ENCODE data around the gene LRCH2.
"Not testable (repeated sequence)": the region's sequence is repeated elsewhere in the genome, so short reads cannot be mapped to it uniquely, and the experiment has no call there.

Gene LRCH2

DNA sequence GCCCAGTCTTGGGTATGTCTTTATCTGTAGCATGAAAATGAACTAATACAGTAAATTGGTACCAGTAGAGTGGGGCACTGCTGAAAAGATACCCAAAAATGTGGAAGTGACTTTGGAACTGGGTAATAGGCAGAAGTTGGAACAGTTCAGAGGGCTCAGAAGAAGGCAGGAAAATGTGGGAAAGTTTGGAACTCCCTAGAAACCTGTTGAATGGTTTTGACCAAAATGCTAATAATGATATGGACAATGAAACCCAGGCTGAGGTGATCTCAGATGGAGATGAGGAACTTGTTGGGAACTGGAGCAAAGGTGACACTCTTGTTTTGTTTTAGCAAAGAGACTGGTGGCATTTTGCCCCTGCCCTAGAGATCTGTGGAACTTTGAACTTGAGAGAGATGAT is 24.3 kb downstream of the LRCH2 start:
- not testable (repeated sequence) for H3K4ac ChIP-seq (ENCODE audit: low read depth in 1 of 2, low read length in 2 of 2); H2BK12ac ChIP-seq (ENCODE audit: low read length in 2 of 2); H3K27ac ChIP-seq (ENCODE audit: low read length, poor library complexity, severe bottlenecking); H3K4me2 ChIP-seq (ENCODE audit: low read length, poor library complexity, severe bottlenecking); H3K23ac ChIP-seq (ENCODE audit: low read length in 2 of 2); H3K18ac ChIP-seq (ENCODE audit: low read depth in 1 of 2, low read length in 2 of 2); H3K79me1 ChIP-seq (replicated peaks; ENCODE audit: low read length, poor library complexity, severe bottlenecking); H3K4me1 ChIP-seq (ENCODE audit: control insufficient read depth, insufficient read depth, low read depth, low read length); H2BK5ac ChIP-seq (ENCODE audit: low read depth, low read length, poor library complexity, severe bottlenecking); H3K14ac ChIP-seq (ENCODE audit: low read length in 2 of 2); H2BK120ac ChIP-seq (ENCODE audit: low read depth, low read length); H3K4me3 ChIP-seq (ENCODE audit: insufficient read depth in 1 of 2, low read depth in 1 of 2, low read length in 2 of 2); DNase-seq; H2AFZ ChIP-seq (ENCODE audit: low read depth, low read length); H2AK5ac ChIP-seq (ENCODE audit: low read length, severe bottlenecking); H3K27me3 ChIP-seq (ENCODE audit: control insufficient read depth in 1 of 2, insufficient read depth in 1 of 2, low read length in 2 of 2); H3K9me3 ChIP-seq (ENCODE audit: control insufficient read depth, low read length); H2BK15ac ChIP-seq (ENCODE audit: low read depth, poor library complexity, severe bottlenecking); H3K36me3 ChIP-seq (ENCODE audit: control insufficient read depth in 1 of 2, insufficient read depth in 2 of 2, low read depth in 1 of 2, low read length in 2 of 2); H3K9ac ChIP-seq (ENCODE audit: low read length); H4K8ac ChIP-seq (ENCODE audit: low read length); H4K91ac ChIP-seq (ENCODE audit: low read length)

DNA sequence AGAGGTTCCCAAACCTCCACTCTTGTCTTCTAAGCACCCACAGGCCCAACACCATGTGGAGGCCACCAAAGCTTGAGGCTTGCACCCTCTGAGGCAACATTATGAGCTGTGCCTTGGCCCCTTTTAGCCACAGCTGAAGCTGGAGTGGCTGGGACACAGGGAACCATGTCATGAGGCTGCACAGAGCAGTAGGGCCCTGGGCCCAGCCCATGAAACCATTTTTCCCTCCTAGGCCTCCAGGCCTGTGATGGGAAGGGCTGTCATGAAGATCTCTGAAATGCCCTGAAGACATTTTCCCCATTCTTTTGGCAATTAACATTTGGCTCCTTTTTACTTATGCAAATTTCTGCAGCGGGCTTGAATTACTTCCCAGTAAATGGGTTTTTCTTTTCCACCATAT is 29.9 kb downstream of the LRCH2 start:
- 95% methylated on average over 1 of the region's 1 CpG for WGBS
- no peak overlapping the region for H2BK120ac ChIP-seq (ENCODE audit: low read depth, low read length)
- no peak overlapping the region for H3K4ac ChIP-seq (ENCODE audit: low read depth in 1 of 2, low read length in 2 of 2)
- H2BK12ac ChIP-seq (ENCODE audit: low read length in 2 of 2), result no peak overlapping the region
- H3K23ac ChIP-seq (ENCODE audit: low read length in 2 of 2), result no peak overlapping the region
- no peak overlapping the region for H3K27ac ChIP-seq (ENCODE audit: low read length, poor library complexity, severe bottlenecking)
- no peak overlapping the region for H2BK15ac ChIP-seq (ENCODE audit: low read depth, poor library complexity, severe bottlenecking)
- H3K4me2 ChIP-seq (ENCODE audit: low read length, poor library complexity, severe bottlenecking), result no peak overlapping the region
- no peaks in the 10 kb centered on the region for H3K4me1 ChIP-seq (ENCODE audit: control insufficient read depth, insufficient read depth, low read depth, low read length)
- H3K79me1 ChIP-seq (replicated peaks; ENCODE audit: low read length, poor library complexity, severe bottlenecking), result peaks cover 5% of the 10 kb centered on the region
- H3K18ac ChIP-seq (ENCODE audit: low read depth in 1 of 2, low read length in 2 of 2), result no peak overlapping the region
- H2AFZ ChIP-seq (ENCODE audit: low read depth, low read length), result no peak overlapping the region
- peaks cover 0 to 9% of the 10 kb centered on the region in 2 experiments for H3K27me3 ChIP-seq (ENCODE audit: control insufficient read depth in 1 of 2, insufficient read depth in 1 of 2, low read length in 2 of 2)
- no peak for DNase-seq
- no peak overlapping the region for H4K8ac ChIP-seq (ENCODE audit: low read length)
- H2AK5ac ChIP-seq (ENCODE audit: low read length, severe bottlenecking), result no peak overlapping the region
- H3K9me3 ChIP-seq (ENCODE audit: control insufficient read depth, low read length), result peaks cover 18% of the 10 kb centered on the region
- H4K91ac ChIP-seq (ENCODE audit: low read length), result no peak overlapping the region
- no peak overlapping the region for H3K14ac ChIP-seq (ENCODE audit: low read length in 2 of 2)
- no peak overlapping the region for H3K4me3 ChIP-seq (ENCODE audit: insufficient read depth in 1 of 2, low read depth in 1 of 2, low read length in 2 of 2)
- no peak overlapping the region for H2BK5ac ChIP-seq (ENCODE audit: low read depth, low read length, poor library complexity, severe bottlenecking)
- H3K9ac ChIP-seq (ENCODE audit: low read length), result no peak overlapping the region
- no peaks in the 10 kb centered on the region for H3K36me3 ChIP-seq (ENCODE audit: control insufficient read depth in 1 of 2, insufficient read depth in 2 of 2, low read depth in 1 of 2, low read length in 2 of 2)

DNA sequence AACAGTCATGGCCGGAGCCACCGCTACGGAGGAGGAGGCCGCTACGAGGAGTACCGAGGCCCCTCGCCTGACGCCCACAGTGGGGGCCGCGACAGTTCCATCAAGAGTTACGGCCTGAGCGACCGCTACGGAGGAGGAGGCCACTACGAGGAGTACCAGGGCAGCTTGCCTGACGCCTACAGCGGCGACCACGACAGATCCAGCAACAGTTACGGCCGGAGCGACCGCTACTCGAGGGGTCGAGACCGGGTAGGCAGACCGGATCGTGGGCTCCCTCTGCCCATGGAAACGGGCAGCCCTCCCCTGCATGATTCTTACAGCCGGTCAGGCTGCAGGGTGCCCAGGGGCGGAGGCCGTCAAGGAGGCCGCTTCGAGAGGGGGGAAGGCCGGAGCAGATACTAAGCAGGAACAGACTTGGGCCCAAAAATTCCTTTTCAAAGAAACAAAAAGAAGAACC is 41.6 kb downstream of the LRCH2 start:
- no peak overlapping the region for H3K4me3 ChIP-seq (ENCODE audit: insufficient read depth in 1 of 2, low read depth in 1 of 2, low read length in 2 of 2)
- H3K18ac ChIP-seq (ENCODE audit: low read depth in 1 of 2, low read length in 2 of 2), result no peak overlapping the region
- no peak overlapping the region for H4K91ac ChIP-seq (ENCODE audit: low read length)
- H4K8ac ChIP-seq (ENCODE audit: low read length), result no peak overlapping the region
- no peak overlapping the region for H3K14ac ChIP-seq (ENCODE audit: low read length in 2 of 2)
- H3K23ac ChIP-seq (ENCODE audit: low read length in 2 of 2), result no peak overlapping the region
- peaks cover 24% of the 10 kb centered on the region for H3K79me1 ChIP-seq (replicated peaks; ENCODE audit: low read length, poor library complexity, severe bottlenecking)
- H3K36me3 ChIP-seq (ENCODE audit: control insufficient read depth in 1 of 2, insufficient read depth in 2 of 2, low read depth in 1 of 2, low read length in 2 of 2), result peaks cover 0 to 19% of the 10 kb centered on the region in 2 experiments
- no peak overlapping the region for H2BK5ac ChIP-seq (ENCODE audit: low read depth, low read length, poor library complexity, severe bottlenecking)
- no peak overlapping the region for H2BK15ac ChIP-seq (ENCODE audit: low read depth, poor library complexity, severe bottlenecking)
- no peak overlapping the region for H2AK5ac ChIP-seq (ENCODE audit: low read length, severe bottlenecking)
- H3K4ac ChIP-seq (ENCODE audit: low read depth in 1 of 2, low read length in 2 of 2), result no peak overlapping the region
- no peak overlapping the region for H3K27ac ChIP-seq (ENCODE audit: low read length, poor library complexity, severe bottlenecking)
- 96% methylated on average over 30 of the region's 35 CpGs for WGBS
- H2BK12ac ChIP-seq (ENCODE audit: low read length in 2 of 2), result no peak overlapping the region
- no peak overlapping the region for H2BK120ac ChIP-seq (ENCODE audit: low read depth, low read length)
- no peak overlapping the region for H3K9ac ChIP-seq (ENCODE audit: low read length)
- no peaks in the 10 kb centered on the region for H3K9me3 ChIP-seq (ENCODE audit: control insufficient read depth, low read length)
- no peaks in the 10 kb centered on the region for H3K4me1 ChIP-seq (ENCODE audit: control insufficient read depth, insufficient read depth, low read depth, low read length)
- peaks cover 0 to 16% of the 10 kb centered on the region in 2 experiments for H3K27me3 ChIP-seq (ENCODE audit: control insufficient read depth in 1 of 2, insufficient read depth in 1 of 2, low read length in 2 of 2)
- no peak for DNase-seq
- H3K4me2 ChIP-seq (ENCODE audit: low read length, poor library complexity, severe bottlenecking), result no peak overlapping the region
- no peak overlapping the region for H2AFZ ChIP-seq (ENCODE audit: low read depth, low read length)

DNA sequence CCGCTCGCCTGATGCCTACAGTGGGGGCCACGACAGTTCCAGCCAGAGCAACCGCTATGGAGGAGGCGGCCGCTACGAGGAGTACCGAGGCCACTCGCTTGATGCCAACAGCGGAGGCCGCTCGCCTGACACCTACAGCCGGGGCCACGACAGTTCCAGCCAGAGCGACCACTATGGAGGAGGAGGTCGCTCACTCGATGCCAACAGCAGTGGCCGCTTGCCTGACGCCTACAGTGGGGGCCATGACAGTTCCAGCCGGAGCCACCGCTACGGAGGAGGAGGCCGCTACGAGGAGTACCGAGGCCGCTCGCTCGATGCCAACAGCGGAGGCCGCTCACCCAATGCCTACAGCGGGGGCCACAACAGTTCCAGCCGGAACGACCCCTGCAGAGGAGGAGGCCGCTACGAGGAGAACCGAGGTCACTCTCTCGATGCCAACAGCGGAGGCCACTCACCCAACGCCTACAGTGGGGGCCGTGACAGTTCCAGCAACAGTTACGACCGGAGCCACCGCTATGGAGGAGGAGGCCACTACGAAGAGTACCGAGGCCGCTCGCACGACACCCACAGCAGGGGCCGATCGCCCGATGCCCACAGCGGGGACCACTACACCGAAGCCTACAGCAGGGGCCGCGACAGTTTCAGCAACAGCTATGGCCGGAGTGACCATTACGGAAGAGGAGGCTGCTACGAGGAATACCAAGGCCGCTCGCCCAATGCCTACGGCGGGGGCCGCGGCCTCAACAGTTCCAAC is 42.2 kb downstream of the LRCH2 start:
- Histone ChIP-seq H3K9ac (ENCODE audit: low read length) (no peak overlapping the region), H2AK5ac (ENCODE audit: low read length, severe bottlenecking) (no peak overlapping the region), H3K9me3 (ENCODE audit: control insufficient read depth, low read length) (no peaks in the 10 kb centered on the region), H4K91ac (ENCODE audit: low read length) (no peak overlapping the region), H3K14ac (ENCODE audit: low read length in 2 of 2) (no peak overlapping the region), H2AFZ (ENCODE audit: low read depth, low read length) (no peak overlapping the region), H3K79me1 (replicated peaks; ENCODE audit: low read length, poor library complexity, severe bottlenecking) (peaks cover 21% of the 10 kb centered on the region), H2BK5ac (ENCODE audit: low read depth, low read length, poor library complexity, severe bottlenecking) (no peak overlapping the region), H3K36me3 (ENCODE audit: control insufficient read depth in 1 of 2, insufficient read depth in 2 of 2, low read depth in 1 of 2, low read length in 2 of 2) (peaks cover 0 to 19% of the 10 kb centered on the region in 2 experiments), H2BK120ac (ENCODE audit: low read depth, low read length) (no peak overlapping the region), H3K18ac (ENCODE audit: low read depth in 1 of 2, low read length in 2 of 2) (no peak overlapping the region), H3K27ac (ENCODE audit: low read length, poor library complexity, severe bottlenecking) (no peak overlapping the region), H2BK15ac (ENCODE audit: low read depth, poor library complexity, severe bottlenecking) (no peak overlapping the region), H3K4me1 (ENCODE audit: control insufficient read depth, insufficient read depth, low read depth, low read length) (no peaks in the 10 kb centered on the region), H3K27me3 (ENCODE audit: control insufficient read depth in 1 of 2, insufficient read depth in 1 of 2, low read length in 2 of 2) (peaks cover 0 to 12% of the 10 kb centered on the region in 2 experiments), H3K4ac (ENCODE audit: low read depth in 1 of 2, low read length in 2 of 2) (no peak overlapping the region), H3K4me2 (ENCODE audit: low read length, poor library complexity, severe bottlenecking) (no peak overlapping the region), H3K4me3 (ENCODE audit: insufficient read depth in 1 of 2, low read depth in 1 of 2, low read length in 2 of 2) (no peak overlapping the region), H4K8ac (ENCODE audit: low read length) (no peak overlapping the region), H3K23ac (ENCODE audit: low read length in 2 of 2) (no peak overlapping the region), H2BK12ac (ENCODE audit: low read length in 2 of 2) (no peak overlapping the region)
- DNase-seq, result no peak
- 97% methylated on average over 57 of the region's 64 CpGs for WGBS
